Measurements from ENCODE around the gene SF3B4.

The SF3B4 gene

GRCh38 chr1:149966405-149966804 lies 38.8 kb upstream of the SF3B4 start:
- TF ChIP-seq CREB1 (IDR thresholded peaks at IDR 0.05; ENCODE audit: low read depth) (no peak), EGR1 (IDR thresholded peaks at IDR 0.05) (no peak), YY1 (IDR thresholded peaks at IDR 0.05; ENCODE audit: low read depth) (no peak), ZBTB7A (IDR thresholded peaks at IDR 0.05; ENCODE audit: low read depth) (no peak), MAX (IDR thresholded peaks at IDR 0.05) (no peak), RAD21 (IDR thresholded peaks at IDR 0.05; ENCODE audit: low read depth) (no peak), NFIC (IDR thresholded peaks at IDR 0.05) (no peak), EP300 (IDR thresholded peaks at IDR 0.05; ENCODE audit: borderline replicate concordance) (no peak)
- TF ChIP-seq, protein P1, sequence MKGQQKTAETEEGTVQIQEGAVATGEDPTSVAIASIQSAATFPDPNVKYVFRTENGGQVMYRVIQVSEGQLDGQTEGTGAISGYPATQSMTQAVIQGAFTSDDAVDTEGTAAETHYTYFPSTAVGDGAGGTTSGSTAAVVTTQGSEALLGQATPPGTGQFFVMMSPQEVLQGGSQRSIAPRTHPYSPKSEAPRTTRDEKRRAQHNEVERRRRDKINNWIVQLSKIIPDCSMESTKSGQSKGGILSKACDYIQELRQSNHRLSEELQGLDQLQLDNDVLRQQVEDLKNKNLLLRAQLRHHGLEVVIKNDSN (IDR thresholded peaks at IDR 0.05), result no peak

- TF ChIP-seq, protein P2, sequence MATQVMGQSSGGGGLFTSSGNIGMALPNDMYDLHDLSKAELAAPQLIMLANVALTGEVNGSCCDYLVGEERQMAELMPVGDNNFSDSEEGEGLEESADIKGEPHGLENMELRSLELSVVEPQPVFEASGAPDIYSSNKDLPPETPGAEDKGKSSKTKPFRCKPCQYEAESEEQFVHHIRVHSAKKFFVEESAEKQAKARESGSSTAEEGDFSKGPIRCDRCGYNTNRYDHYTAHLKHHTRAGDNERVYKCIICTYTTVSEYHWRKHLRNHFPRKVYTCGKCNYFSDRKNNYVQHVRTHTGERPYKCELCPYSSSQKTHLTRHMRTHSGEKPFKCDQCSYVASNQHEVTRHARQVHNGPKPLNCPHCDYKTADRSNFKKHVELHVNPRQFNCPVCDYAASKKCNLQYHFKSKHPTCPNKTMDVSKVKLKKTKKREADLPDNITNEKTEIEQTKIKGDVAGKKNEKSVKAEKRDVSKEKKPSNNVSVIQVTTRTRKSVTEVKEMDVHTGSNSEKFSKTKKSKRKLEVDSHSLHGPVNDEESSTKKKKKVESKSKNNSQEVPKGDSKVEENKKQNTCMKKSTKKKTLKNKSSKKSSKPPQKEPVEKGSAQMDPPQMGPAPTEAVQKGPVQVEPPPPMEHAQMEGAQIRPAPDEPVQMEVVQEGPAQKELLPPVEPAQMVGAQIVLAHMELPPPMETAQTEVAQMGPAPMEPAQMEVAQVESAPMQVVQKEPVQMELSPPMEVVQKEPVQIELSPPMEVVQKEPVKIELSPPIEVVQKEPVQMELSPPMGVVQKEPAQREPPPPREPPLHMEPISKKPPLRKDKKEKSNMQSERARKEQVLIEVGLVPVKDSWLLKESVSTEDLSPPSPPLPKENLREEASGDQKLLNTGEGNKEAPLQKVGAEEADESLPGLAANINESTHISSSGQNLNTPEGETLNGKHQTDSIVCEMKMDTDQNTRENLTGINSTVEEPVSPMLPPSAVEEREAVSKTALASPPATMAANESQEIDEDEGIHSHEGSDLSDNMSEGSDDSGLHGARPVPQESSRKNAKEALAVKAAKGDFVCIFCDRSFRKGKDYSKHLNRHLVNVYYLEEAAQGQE (IDR thresholded peaks at IDR 0.05; ENCODE audit: low read depth), result no peak
- TF ChIP-seq CEBPB (IDR thresholded peaks at IDR 0.05) (no peak), NFIC (IDR thresholded peaks at IDR 0.05) (no peak), CREB1 (IDR thresholded peaks at IDR 0.05; ENCODE audit: low read depth) (no peak), ZBTB7A (IDR thresholded peaks at IDR 0.05; ENCODE audit: low read depth) (no peak), MAX (IDR thresholded peaks at IDR 0.05) (no peak), TCF12 (IDR thresholded peaks at IDR 0.05; ENCODE audit: low read depth) (no peak), RAD21 (IDR thresholded peaks at IDR 0.05; ENCODE audit: low read depth) (no peak), TAF1 (IDR thresholded peaks at IDR 0.05; ENCODE audit: low read depth) (no peak), EP300 (IDR thresholded peaks at IDR 0.05; ENCODE audit: borderline replicate concordance) (no peak), YY1 (IDR thresholded peaks at IDR 0.05; ENCODE audit: low read depth) (no peak)
- TF ChIP-seq, protein P1 (IDR thresholded peaks at IDR 0.05), result no peak
Measured at GRCh38 chr1:149965440-149965839, 37.8 kb upstream of the SF3B4 start.

- TF ChIP-seq FOXM1 (IDR thresholded peaks at IDR 0.05; ENCODE audit: borderline replicate concordance, low read depth), result no peak
- TF ChIP-seq RAD21 (IDR thresholded peaks at IDR 0.05; ENCODE audit: low read depth), result no peak
- TF ChIP-seq EGR1 (IDR thresholded peaks at IDR 0.05), result no peak
- no peak for TF ChIP-seq CREB1 (IDR thresholded peaks at IDR 0.05; ENCODE audit: low read depth)
- no peak for TF ChIP-seq TAF1 (IDR thresholded peaks at IDR 0.05; ENCODE audit: low read depth)
- TF ChIP-seq ZBTB7A (IDR thresholded peaks at IDR 0.05; ENCODE audit: low read depth), result no peak
- TF ChIP-seq MAX (IDR thresholded peaks at IDR 0.05), result no peak
- no peak for TF ChIP-seq EP300 (IDR thresholded peaks at IDR 0.05; ENCODE audit: borderline replicate concordance)
- no peak for TF ChIP-seq NFIC (IDR thresholded peaks at IDR 0.05)
- no peak for TF ChIP-seq TCF12 (IDR thresholded peaks at IDR 0.05; ENCODE audit: low read depth)
- TF ChIP-seq TEAD4 (IDR thresholded peaks at IDR 0.05), result no peak
- TF ChIP-seq CEBPB (IDR thresholded peaks at IDR 0.05), result no peak
Measured at GRCh38 chr1:149963358-149963757, 35.8 kb upstream of the SF3B4 start.

GRCh38 chr1:149962736-149963135 lies 35.1 kb upstream of the SF3B4 start:
- TF ChIP-seq YY1 (IDR thresholded peaks at IDR 0.05; ENCODE audit: low read depth) (no peak), CREB1 (IDR thresholded peaks at IDR 0.05; ENCODE audit: low read depth) (no peak), ZBTB7A (IDR thresholded peaks at IDR 0.05; ENCODE audit: low read depth) (no peak), TAF1 (IDR thresholded peaks at IDR 0.05; ENCODE audit: low read depth) (no peak), TCF12 (IDR thresholded peaks at IDR 0.05; ENCODE audit: low read depth) (no peak), EGR1 (IDR thresholded peaks at IDR 0.05) (no peak), MAX (IDR thresholded peaks at IDR 0.05) (no peak), RAD21 (IDR thresholded peaks at IDR 0.05; ENCODE audit: low read depth) (no peak), CEBPB (IDR thresholded peaks at IDR 0.05) (no peak), FOXM1 (IDR thresholded peaks at IDR 0.05; ENCODE audit: borderline replicate concordance, low read depth) (no peak)
- TF ChIP-seq, protein P1 (IDR thresholded peaks at IDR 0.05), result no peak
- TF ChIP-seq, protein P2 (IDR thresholded peaks at IDR 0.05; ENCODE audit: low read depth), result no peak

- TF ChIP-seq RAD21 (IDR thresholded peaks at IDR 0.05; ENCODE audit: low read depth) (peak; percentile 82), TEAD4 (IDR thresholded peaks at IDR 0.05) (no peak), CEBPB (IDR thresholded peaks at IDR 0.05) (no peak), ZBTB7A (IDR thresholded peaks at IDR 0.05; ENCODE audit: low read depth) (no peak), EP300 (IDR thresholded peaks at IDR 0.05; ENCODE audit: borderline replicate concordance) (no peak), FOXM1 (IDR thresholded peaks at IDR 0.05; ENCODE audit: borderline replicate concordance, low read depth) (no peak)
- TF ChIP-seq, protein P1 (IDR thresholded peaks at IDR 0.05), result no peak
Measured at GRCh38 chr1:149962039-149962647, 34.5 kb upstream of the SF3B4 start.

Data from Ishikawa (cell line).